IPS-11a (cell line): ENCODE measurements around the gene ADAMTS2.
"Not testable (repeated sequence)": the region's sequence is repeated elsewhere in the genome, so short reads cannot be mapped to it uniquely, and the experiment has no call there.

Experiments used
- H3K4me3 ChIP-seq: one replicate; pipeline ENCODE4 v1.5.1; 2013; ENCODE audit warnings: low read depth, low read length, control low read depth

Gene ADAMTS2

DNA sequence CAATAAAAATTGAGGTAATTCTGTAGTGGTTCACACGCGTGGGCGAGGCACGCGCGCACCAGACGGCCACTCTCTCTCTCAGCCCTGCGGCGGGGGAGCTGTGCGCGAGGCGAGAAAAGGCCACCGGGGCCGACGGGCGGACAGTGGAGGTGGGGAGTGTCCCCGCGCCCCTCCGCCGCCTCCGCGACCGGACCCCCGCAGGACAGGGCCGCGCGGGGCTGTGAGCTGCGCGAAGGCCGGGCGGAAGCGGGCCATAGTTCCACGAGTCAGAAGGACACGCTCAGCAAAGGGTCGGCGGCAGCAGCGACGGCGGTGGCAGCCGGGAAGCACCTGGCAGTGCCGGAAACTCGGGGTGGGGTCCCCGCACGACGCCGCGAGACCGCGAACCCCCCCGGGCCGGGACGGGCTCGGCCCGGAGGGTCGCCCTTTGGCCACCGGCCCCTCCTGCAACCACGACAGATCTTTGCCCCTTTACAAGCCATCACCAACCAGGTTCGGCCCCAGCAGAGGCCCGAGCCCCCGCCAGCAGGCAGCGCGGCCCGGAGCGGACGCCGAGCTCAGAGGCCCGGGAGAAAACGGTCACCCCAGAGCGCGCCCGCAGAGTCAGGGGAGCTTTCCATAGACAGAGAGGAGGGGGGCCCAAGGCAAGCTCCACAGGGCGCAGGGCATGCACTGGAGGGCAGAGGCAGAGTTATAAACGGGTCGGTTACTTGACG lies 224.2 kb downstream of the ADAMTS2 start:
- H3K4me3 ChIP-seq = no peak overlapping the region

DNA sequence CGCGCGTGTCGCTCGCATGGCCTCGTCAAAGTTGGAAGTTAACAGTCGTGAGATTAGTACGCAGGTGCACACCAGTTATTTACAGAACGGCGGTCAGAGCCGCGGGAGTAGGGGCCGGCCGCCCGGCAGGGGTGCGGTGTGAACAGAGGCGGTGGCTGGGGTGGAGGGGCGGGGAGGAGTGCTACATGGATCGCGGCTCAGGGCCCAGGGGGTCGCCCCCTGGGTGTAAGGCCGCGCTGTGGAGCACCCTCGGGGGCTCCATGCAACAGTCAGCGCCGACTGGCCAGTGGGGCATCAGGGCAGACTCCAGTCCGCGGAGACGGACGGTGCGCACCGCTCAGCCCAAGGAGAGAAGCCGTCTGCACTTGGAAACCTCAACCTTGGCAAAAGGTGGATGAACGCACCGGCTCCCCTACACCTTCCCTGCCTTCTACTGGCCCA lies 224.8 kb downstream of the ADAMTS2 start:
- no peak overlapping the region for H3K4me3 ChIP-seq

- no peak overlapping the region for H3K4me3 ChIP-seq
Measured at GRCh38 chr5:179119415-179120170, 225.7 kb downstream of the ADAMTS2 start.

DNA sequence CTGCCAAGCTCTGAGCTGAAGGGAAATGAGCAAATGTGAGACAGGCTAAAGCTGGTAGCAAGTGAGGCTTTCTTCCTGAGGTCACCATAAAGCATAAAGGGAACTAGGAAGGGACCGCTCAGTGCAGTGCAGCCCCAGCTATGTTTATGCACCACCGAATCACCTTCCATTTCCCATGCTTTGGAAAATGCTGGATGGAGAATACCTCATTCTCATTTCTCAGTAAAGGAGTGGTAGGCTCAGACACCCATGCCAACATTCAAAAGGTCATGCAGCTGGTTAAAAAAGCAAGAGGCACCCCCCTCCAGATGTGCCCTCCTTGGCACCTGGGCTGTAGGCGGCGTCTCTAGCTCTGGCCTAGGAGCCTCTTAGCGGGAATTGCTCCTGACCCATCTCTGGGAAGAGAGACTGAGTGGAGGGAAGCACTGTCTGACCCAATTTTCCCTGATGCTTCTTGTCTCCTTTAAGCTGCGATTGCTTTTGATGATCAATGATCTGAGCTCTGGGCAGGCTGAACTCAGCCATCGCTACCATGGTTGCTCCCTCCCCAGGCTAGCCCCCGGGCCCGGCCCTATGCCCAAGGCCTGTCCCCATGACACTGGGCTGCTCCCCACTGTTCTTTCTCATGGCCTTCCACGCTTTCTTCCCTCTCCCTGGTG lies 226.4 kb downstream of the ADAMTS2 start:
- H3K4me3 ChIP-seq = no peak overlapping the region

DNA sequence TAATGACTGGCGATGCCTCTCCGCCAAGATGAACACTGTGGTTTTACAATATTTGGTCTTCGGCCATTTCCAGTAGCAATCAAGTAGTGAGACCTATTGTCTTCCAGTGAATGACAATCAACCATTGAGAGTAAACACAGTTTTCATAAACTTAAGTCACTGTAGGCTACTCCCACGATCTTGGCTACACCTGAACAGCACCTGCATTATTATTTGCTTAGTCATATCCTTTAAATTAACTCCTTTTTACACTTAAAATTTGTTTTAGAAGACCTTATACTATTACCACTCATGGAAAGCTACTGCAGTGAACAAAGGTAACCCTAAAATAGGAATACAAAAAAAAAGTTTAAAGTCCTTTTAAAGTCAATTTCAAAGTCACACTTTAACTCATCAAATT lies 226.9 kb downstream of the ADAMTS2 start:
- H3K4me3 ChIP-seq = no peak overlapping the region

- no peak overlapping the region for H3K4me3 ChIP-seq
Measured at GRCh38 chr5:179115845-179116524, 229.3 kb downstream of the ADAMTS2 start.

DNA sequence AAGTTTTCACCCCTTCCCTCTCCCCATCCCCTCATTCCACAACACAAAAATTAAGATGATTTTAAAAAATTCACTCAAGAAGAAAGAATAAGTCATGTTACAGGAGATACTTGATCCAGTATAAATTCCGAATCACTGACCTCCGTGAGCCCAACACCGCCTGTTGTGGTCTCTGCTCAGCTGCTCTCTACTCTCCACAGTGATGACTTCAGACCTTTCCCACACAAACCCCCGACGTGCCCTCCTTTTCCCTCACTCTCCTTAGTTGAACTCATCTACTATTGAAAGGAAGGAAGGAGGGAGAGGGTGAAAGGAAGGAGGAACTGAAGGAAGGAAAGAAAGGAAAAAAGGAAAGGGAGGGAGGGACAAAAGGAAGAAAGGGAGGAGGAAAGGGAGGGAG lies 230.0 kb downstream of the ADAMTS2 start:
- no peak overlapping the region for H3K4me3 ChIP-seq

DNA sequence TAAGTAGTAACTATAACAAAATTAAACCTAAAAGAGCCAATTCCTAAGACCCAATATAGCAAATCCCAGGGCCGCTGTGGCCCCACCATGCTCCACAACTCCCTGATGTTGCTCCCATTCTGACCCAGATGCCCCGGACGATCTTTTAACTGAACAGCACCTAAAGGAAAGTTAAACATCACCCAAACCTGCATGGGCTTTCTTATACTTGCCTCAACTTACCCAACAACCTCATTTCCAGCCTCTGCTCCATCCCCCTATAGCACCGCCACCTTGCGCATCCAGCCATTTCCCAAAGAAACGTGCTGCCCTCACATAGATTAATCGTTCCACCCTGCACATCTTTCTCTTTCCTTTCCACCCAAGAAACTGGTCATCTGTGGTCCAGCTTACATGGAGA lies 230.5 kb downstream of the ADAMTS2 start:
- no peak overlapping the region for H3K4me3 ChIP-seq

- H3K4me3 ChIP-seq = no peak overlapping the region
Measured at GRCh38 chr5:179113945-179114641, 231.2 kb downstream of the ADAMTS2 start.

DNA sequence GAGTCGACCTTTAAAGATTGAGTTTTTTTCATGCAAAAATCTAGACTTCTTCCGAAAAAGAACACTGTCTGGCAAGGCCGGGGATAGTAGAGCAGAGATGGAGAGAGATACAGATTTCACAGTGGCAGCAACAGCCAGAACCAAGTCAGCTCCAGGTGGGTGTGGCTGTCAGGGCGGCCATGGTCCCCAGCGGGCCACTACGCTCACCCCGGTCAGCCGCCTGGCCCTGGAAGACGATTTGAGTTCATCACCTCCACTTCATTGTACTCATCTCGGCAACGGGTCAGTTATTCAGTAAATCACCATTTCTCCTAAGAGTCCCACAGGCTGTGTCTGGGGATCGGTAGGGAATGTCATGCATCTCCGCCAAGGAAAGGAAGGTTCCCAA lies 232.1 kb downstream of the ADAMTS2 start:
- H3K4me3 ChIP-seq = no peak overlapping the region

- H3K4me3 ChIP-seq = no peak overlapping the region
Measured at GRCh38 chr5:179112469-179113142, 232.7 kb downstream of the ADAMTS2 start.

- no peak overlapping the region for H3K4me3 ChIP-seq
Measured at GRCh38 chr5:179111267-179112207, 233.7 kb downstream of the ADAMTS2 start.

- H3K4me3 ChIP-seq = no peak overlapping the region
Measured at GRCh38 chr5:179110528-179110927, 234.7 kb downstream of the ADAMTS2 start.

- not testable (repeated sequence) for H3K4me3 ChIP-seq
Measured at GRCh38 chr5:179101282-179101681, 244.0 kb downstream of the ADAMTS2 start.

GRCh38 chr5:179089502-179089901 lies 255.8 kb downstream of the ADAMTS2 start:
- H3K4me3 ChIP-seq = no peak overlapping the region

DNA sequence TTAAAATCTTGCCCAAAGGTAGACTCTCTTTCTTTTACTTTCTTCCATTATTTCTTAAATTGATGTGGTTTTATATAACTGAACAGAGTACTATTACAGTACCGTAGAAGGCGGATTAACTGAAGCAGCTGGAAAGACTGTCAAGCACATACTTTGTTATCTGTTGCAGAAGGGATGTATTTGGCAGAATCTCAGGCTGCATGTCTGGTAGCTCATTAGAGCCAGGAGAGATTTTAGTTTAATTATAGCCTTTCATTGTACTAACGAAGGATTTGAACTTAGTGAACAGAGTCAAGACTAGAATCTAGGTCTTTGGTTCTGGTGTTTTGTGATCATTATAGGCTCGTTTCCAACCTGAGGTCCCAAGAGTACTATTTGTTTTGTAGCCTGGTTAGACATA lies 264.5 kb downstream of the ADAMTS2 start:
- H3K4me3 ChIP-seq = no peak overlapping the region

GRCh38 chr5:179079165-179079987 lies 265.9 kb downstream of the ADAMTS2 start:
- no peak overlapping the region for H3K4me3 ChIP-seq

- no peak overlapping the region for H3K4me3 ChIP-seq
Measured at GRCh38 chr5:179065703-179066102, 279.6 kb downstream of the ADAMTS2 start.
